Mesothelial cell of epicardium (in vitro differentiated cells): ENCODE data around the gene CASP3. TPM values are rescaled to one million over a fixed set of nuclear protein-coding genes. Genes with fewer than 3 reads are reported as not detected.

Experiments used
- DNase-seq, 2 experiments: peaks; one replicate each; pipeline ENCODE4 v3.0.0; 2021; ENCODE audit warnings: low spot score in 2 of 2; ENCODE audit not compliant: unreplicated experiment in 2 of 2
- H3K27ac Mint-ChIP-seq: 2 replicates; pipeline ENCODE4 v1.8.0; 2021; ENCODE audit warnings: mixed read lengths
- H3K27me3 Mint-ChIP-seq: 2 replicates; pipeline ENCODE4 v1.8.0; 2021; ENCODE audit warnings: low read depth, mixed read lengths
- H3K36me3 Mint-ChIP-seq: 2 replicates; pipeline ENCODE4 v1.8.0; 2021; ENCODE audit warnings: mixed read lengths
- H3K4me1 Mint-ChIP-seq: 2 replicates; pipeline ENCODE4 v1.8.0; 2021; ENCODE audit warnings: mixed read lengths
- H3K4me3 Mint-ChIP-seq: 2 replicates; pipeline ENCODE4 v1.8.0; 2021; ENCODE audit warnings: mild to moderate bottlenecking, moderate library complexity, mixed read lengths
- H3K9me3 Mint-ChIP-seq: 2 replicates; pipeline ENCODE4 v1.8.0; 2021; ENCODE audit warnings: mixed read lengths
- total RNA-seq: library from RNA; stranded (reverse); gene quantifications from 3 replicates; pipeline ENCODE4 v1.2.1, GENCODE V29; 2021
- TF ChIP-seq, protein P1 (sequence below): fragments of 200-600 bp; sonication (generic); IDR thresholded peaks from one replicate; pipeline ENCODE4 v1.5.0; 2021; ENCODE audit warnings: antibody characterized with exemption; ENCODE audit not compliant: unreplicated experiment

CASP3 gene
- 20.3 to 21.5 TPM (median 21.0 TPM) in 3 replicates for total RNA-seq

GRCh38 chr4:184649026-184649970 lies at the start of gene CASP3, which contains the start of gene PRIMPOL:
TSS of gene CASP3 (minus strand) at chr4:184649447. CDS start at chr4:184638453, 10,994 bp downstream.
TSS of gene PRIMPOL (plus strand) at chr4:184649738. CDS start at chr4:184657141, 7,403 bp downstream.
- H3K4me1 Mint-ChIP-seq = peaks cover 38% of the 10 kb centered on the region

GRCh38 chr4:184697956-184698355 lies 48.7 kb upstream of the CASP3 start:
- peak overlapping the region; percentile 52 for H3K27ac Mint-ChIP-seq
- H3K36me3 Mint-ChIP-seq = peaks cover 20% of the 10 kb centered on the region
- no peaks in the 10 kb centered on the region for H3K27me3 Mint-ChIP-seq
- no peak overlapping the region for H3K4me3 Mint-ChIP-seq
- TF ChIP-seq, protein P1, sequence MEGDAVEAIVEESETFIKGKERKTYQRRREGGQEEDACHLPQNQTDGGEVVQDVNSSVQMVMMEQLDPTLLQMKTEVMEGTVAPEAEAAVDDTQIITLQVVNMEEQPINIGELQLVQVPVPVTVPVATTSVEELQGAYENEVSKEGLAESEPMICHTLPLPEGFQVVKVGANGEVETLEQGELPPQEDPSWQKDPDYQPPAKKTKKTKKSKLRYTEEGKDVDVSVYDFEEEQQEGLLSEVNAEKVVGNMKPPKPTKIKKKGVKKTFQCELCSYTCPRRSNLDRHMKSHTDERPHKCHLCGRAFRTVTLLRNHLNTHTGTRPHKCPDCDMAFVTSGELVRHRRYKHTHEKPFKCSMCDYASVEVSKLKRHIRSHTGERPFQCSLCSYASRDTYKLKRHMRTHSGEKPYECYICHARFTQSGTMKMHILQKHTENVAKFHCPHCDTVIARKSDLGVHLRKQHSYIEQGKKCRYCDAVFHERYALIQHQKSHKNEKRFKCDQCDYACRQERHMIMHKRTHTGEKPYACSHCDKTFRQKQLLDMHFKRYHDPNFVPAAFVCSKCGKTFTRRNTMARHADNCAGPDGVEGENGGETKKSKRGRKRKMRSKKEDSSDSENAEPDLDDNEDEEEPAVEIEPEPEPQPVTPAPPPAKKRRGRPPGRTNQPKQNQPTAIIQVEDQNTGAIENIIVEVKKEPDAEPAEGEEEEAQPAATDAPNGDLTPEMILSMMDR = no peak
- H3K4me1 Mint-ChIP-seq = peaks cover 14% of the 10 kb centered on the region
- H3K9me3 Mint-ChIP-seq = no peaks in the 10 kb centered on the region
- no peak for DNase-seq

More at GRCh38 chr4:184649026-184649970, at the start of gene CASP3, which contains the start of gene PRIMPOL:
- peaks cover 3% of the 10 kb centered on the region for H3K36me3 Mint-ChIP-seq
- H3K27ac Mint-ChIP-seq = peak within 1 kb of the TSS; percentile 94
- H3K27me3 Mint-ChIP-seq = no peaks in the 10 kb centered on the region
- H3K4me3 Mint-ChIP-seq = peak within 1 kb of the TSS; percentile 91
- DNase-seq = peak; percentile 94 to 96
- TF ChIP-seq, protein P1 = no peak
- no peaks in the 10 kb centered on the region for H3K9me3 Mint-ChIP-seq

DNA sequence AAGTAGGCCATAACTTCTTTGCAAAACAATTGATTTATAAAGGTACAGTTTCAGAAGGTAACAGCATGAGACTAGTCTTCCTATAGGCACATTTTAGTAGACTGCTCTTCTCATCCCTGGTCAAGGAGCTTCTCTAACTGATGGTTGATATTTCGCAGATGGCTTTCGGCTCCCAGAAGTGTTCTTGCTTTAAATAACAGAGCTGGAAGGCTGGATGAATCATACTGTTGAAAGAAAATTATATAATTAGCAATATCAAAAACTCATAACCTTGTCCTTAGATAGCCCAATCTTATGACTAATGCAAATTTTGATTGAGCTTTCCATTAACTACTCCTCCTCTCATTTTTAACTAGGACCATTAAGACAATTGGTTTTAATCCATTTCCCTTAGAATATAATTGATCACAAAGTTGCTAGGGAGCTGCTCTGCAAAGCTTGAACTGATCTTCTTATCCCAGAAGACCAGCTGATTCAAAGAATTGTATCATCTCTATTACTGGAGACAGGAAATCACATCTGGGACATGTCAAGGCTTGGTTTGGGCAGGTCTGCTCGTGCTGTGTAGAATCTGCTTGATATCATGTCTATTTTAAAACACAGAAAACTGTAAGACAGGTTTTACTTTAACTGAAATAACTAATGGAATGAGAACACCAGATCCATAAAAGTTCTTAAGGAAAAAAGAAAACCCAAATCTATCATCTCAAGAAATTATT lies 46.1 kb upstream of the CASP3 start:
- H3K27ac Mint-ChIP-seq = no peak overlapping the region
- peaks cover 3% of the 10 kb centered on the region for H3K9me3 Mint-ChIP-seq
- no peak for DNase-seq
- H3K36me3 Mint-ChIP-seq = peaks cover 30% of the 10 kb centered on the region
- no peaks in the 10 kb centered on the region for H3K27me3 Mint-ChIP-seq
- H3K4me1 Mint-ChIP-seq = peaks cover 14% of the 10 kb centered on the region
- TF ChIP-seq, protein P1 = no peak
- no peak overlapping the region for H3K4me3 Mint-ChIP-seq

DNA sequence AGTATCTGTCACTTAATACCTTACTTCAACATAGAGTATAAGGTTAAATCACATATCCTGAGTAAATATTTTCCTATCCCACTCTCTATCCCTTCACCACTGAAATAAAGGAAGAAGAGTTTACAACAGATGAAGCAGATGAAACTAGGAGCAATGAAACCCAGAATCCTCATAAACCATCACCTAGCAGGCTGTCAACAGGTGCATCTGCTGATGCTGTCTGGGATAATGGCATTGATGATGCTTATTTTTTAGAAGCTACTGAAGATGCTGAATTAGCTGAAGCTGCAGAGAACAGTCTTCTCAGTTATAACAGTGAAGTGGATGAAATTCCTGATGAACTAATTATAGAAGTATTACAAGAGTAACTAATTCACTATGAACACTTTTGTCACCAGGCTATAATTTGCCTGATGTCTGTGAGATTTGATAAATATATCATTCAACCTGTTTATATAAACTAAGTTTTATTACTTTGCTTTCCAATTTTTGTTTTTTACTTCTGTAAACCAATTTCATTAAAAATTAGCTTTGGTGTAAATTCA lies 45.2 kb upstream of the CASP3 start:
- Mint-ChIP-seq H3K27me3 (no peaks in the 10 kb centered on the region), H3K4me3 (no peak overlapping the region), H3K4me1 (peaks cover 14% of the 10 kb centered on the region), H3K27ac (no peak overlapping the region), H3K36me3 (peaks cover 30% of the 10 kb centered on the region), H3K9me3 (peaks cover 3% of the 10 kb centered on the region)
- DNase-seq = no peak
- TF ChIP-seq, protein P1 = no peak

- Mint-ChIP-seq H3K36me3 (peaks cover 33% of the 10 kb centered on the region), H3K27me3 (no peaks in the 10 kb centered on the region), H3K9me3 (peaks cover 3% of the 10 kb centered on the region), H3K4me3 (no peak overlapping the region), H3K4me1 (peaks cover 12% of the 10 kb centered on the region), H3K27ac (no peak overlapping the region)
- TF ChIP-seq, protein P1 = no peak
- no peak for DNase-seq
Measured at GRCh38 chr4:184693056-184693455, 43.8 kb upstream of the CASP3 start.
